NOMO-1 treated with DMSO at 0.1 percent for 48 hours (cell line): ENCODE data around the gene KRABD2.
"Not testable (repeated sequence)": the region's sequence is repeated elsewhere in the genome, so short reads cannot be mapped to it uniquely, and the experiment has no call there.

ENCODE experiments used
- DNase-seq: peaks from one replicate; lab custom pipeline; 2025; ENCODE audit not compliant: unreplicated experiment; lab: John Stamatoyannopoulos, UW

The KRABD2 gene

GRCh38 chr17:8365143-8365542, 11.4 kb downstream of the KRABD2 start:
- no peak for DNase-seq

GRCh38 chr17:8362651-8363332, 13.7 kb downstream of the KRABD2 start:
- DNase-seq, result no peak

GRCh38 chr17:8360751-8361150, 15.8 kb downstream of the KRABD2 start:
- DNase-seq, result no peak

GRCh38 chr17:8360260-8360659, 16.2 kb downstream of the KRABD2 start:
- DNase-seq, result no peak

GRCh38 chr17:8359769-8360168, 16.7 kb downstream of the KRABD2 start:
- DNase-seq, result no peak

GRCh38 chr17:8357910-8358309, 18.6 kb downstream of the KRABD2 start:
- DNase-seq, result no peak

GRCh38 chr17:8354236-8354635, 22.3 kb downstream of the KRABD2 start:
- DNase-seq, result no peak

- no peak for DNase-seq
These were observed 22.8 kb downstream of the KRABD2 start for GRCh38 chr17:8353736-8354135.

- no peak for DNase-seq
These were observed 26.2 kb downstream of the KRABD2 start for GRCh38 chr17:8350339-8350738.

- not testable (repeated sequence) for DNase-seq
These were observed 29.5 kb downstream of the KRABD2 start for GRCh38 chr17:8347001-8347400.

GRCh38 chr17:8345951-8346665, 30.4 kb downstream of the KRABD2 start:
- no peak for DNase-seq

- peak; percentile 26 for DNase-seq
These were observed 31.3 kb downstream of the KRABD2 start for GRCh38 chr17:8345052-8345690.

GRCh38 chr17:8341456-8341855, 35.0 kb downstream of the KRABD2 start:
- DNase-seq, result no peak

GRCh38 chr17:8339540-8339939, 37.0 kb downstream of the KRABD2 start, which contains the start of gene ODF4:
ODF4 (plus strand) TSS chr17:8339840; CDS start chr17:8340052, 212 bp downstream.
- no peak for DNase-seq

GRCh38 chr17:8338753-8339140, 37.8 kb downstream of the KRABD2 start:
- DNase-seq, result no peak

- DNase-seq, result peak; percentile 84
These were observed 38.4 kb downstream of the KRABD2 start for GRCh38 chr17:8337802-8338752.

- DNase-seq, result no peak
These were observed 43.2 kb downstream of the KRABD2 start for GRCh38 chr17:8333281-8333680.

GRCh38 chr17:8332688-8333087, 43.8 kb downstream of the KRABD2 start:
- DNase-seq, result no peak

- no peak for DNase-seq
These were observed 44.4 kb downstream of the KRABD2 start for GRCh38 chr17:8332128-8332527.

GRCh38 chr17:8327303-8327649, 49.2 kb downstream of the KRABD2 start:
- no peak for DNase-seq
